PC-3 (cell line): Measurements from ENCODE around the gene MR1. TPM values are rescaled to one million over a fixed set of nuclear protein-coding genes. Genes with fewer than 3 reads are reported as not detected.

Source experiments
- ATAC-seq: fragments of 200-7000 bp; cut with Tn5 transposase; 2 replicates; pipeline ENCODE4 v1.9.1; 2020; ENCODE audit warnings: mild to moderate bottlenecking, moderate library complexity
- BruUV-seq: library from RNA; stranded (reverse); fragments of 400-500 nt; replicated peaks from 2 replicates; lab custom pipeline; 2021; lab: Mats Ljungman, UMichigan
- CTCF ChIA-PET: fragments of 300-600 bp; sonication (Branson Sonifier 250); formaldehyde crosslinking; loops from one replicate; lab custom pipeline; 2022; ENCODE audit warnings: antibody characterized with exemption; lab: Charles Lee
- POLR2A ChIA-PET: fragments of 300-600 bp; sonication (Branson Sonifier 250); formaldehyde crosslinking; loops from one replicate; lab custom pipeline; 2022; ENCODE audit warnings: antibody characterized with exemption; ENCODE audit not compliant: unreplicated experiment; lab: Charles Lee
- DNase-seq: peaks from one replicate; pipeline ENCODE4 v3.0.0-alpha.2; 2015
- H2AFZ ChIP-seq: fragments of 300-600 bp; sonication (generic); 2 replicates; pipeline ENCODE4 v1.6.0; 2016; ENCODE audit warnings: antibody characterized with exemption, low read length
- H3F3A ChIP-seq: fragments of 300-600 bp; sonication (generic); one replicate; pipeline ENCODE4 v1.6.0; 2017; ENCODE audit warnings: antibody characterized with exemption, low read length, control low read depth, mild to moderate bottlenecking; ENCODE audit not compliant: unreplicated experiment
- H3K27ac ChIP-seq: fragments of 300-600 bp; sonication (generic); 2 replicates; pipeline ENCODE4 v1.5.1; 2016; ENCODE audit warnings: mild to moderate bottlenecking, low read length
- H3K27me3 ChIP-seq: fragments of 300-600 bp; sonication (generic); 2 replicates; pipeline ENCODE4 v1.6.1; 2016; ENCODE audit warnings: low read length, mixed read lengths
- H3K36me3 ChIP-seq: fragments of 300-600 bp; sonication (generic); 2 replicates; pipeline ENCODE4 v1.6.1; 2016; ENCODE audit warnings: low read depth, mixed run types, low read length, mixed read lengths
- H3K4me1 ChIP-seq: fragments of 300-600 bp; sonication (generic); 2 replicates; pipeline ENCODE4 v1.5.1; 2016; ENCODE audit warnings: low read length; ENCODE audit not compliant: insufficient read depth
- H3K4me2 ChIP-seq: fragments of 300-600 bp; sonication (generic); 2 replicates; pipeline ENCODE4 v1.6.0; 2016; ENCODE audit warnings: low read length
- H3K4me3 ChIP-seq: fragments of 300-600 bp; sonication (generic); 2 replicates; pipeline ENCODE4 v1.5.1; 2016; ENCODE audit warnings: mild to moderate bottlenecking, low read length, mixed read lengths
- H3K79me2 ChIP-seq: fragments of 300-600 bp; sonication (generic); 2 replicates; pipeline ENCODE4 v1.6.1; 2017; ENCODE audit warnings: low read length, mixed read lengths
- H3K9ac ChIP-seq: fragments of 300-600 bp; sonication (generic); 2 replicates; pipeline ENCODE4 v1.6.0; 2016; ENCODE audit warnings: mild to moderate bottlenecking, low read length
- H3K9me2 ChIP-seq: fragments of 300-600 bp; sonication (generic); replicated peaks from 2 replicates; pipeline ENCODE4 v1.6.1; 2016; ENCODE audit warnings: mixed run types, low read length, mixed read lengths
- H3K9me3 ChIP-seq: fragments of 300-600 bp; sonication (generic); 2 replicates; pipeline ENCODE4 v1.6.1; 2016; ENCODE audit warnings: low read length, mixed read lengths
- H4K20me1 ChIP-seq: fragments of 300-600 bp; sonication (generic); 2 replicates; pipeline ENCODE4 v1.6.1; 2016; ENCODE audit warnings: low read length, mixed read lengths
- EZH2 ChIP-seq: fragments of 300-600 bp; sonication (generic); IDR thresholded peaks from one replicate; pipeline ENCODE4 v1.6.1; 2017; ENCODE audit warnings: antibody characterized with exemption, mild to moderate bottlenecking, low read length; ENCODE audit not compliant: unreplicated experiment
- EZH2phosphoT487 ChIP-seq: fragments of 300-600 bp; sonication (generic); IDR thresholded peaks from 2 replicates; pipeline ENCODE4 v1.6.1; 2018; ENCODE audit warnings: mild to moderate bottlenecking, antibody characterized with exemption, low read length, borderline replicate concordance
- intact Hi-C: fragments of 100-400 bp; cut with micrococcal nuclease; formaldehyde crosslinking; loops from 2 replicates; pipeline ENCODE4 v1.9.0; 2023
- total RNA-seq: library from RNA; depleted of rRNA; stranded (reverse); fragments of >200 nt; gene quantifications from 2 replicates; pipeline ENCODE4 v1.2.3, GENCODE V29; 2014
- TF ChIP-seq, protein P1 (sequence below): fragments of 300-600 bp; sonication (generic); conservative IDR thresholded peaks from 2 replicates; pipeline ENCODE4 v1.5.1; 2017; ENCODE audit warnings: antibody characterized with exemption, low read depth, mild to moderate bottlenecking, low read length

Gene MR1
- total RNA-seq, 1 experiment from 2014 or later, result 3.4 TPM

- no peak for TF ChIP-seq EZH2
- TF ChIP-seq, protein P1, sequence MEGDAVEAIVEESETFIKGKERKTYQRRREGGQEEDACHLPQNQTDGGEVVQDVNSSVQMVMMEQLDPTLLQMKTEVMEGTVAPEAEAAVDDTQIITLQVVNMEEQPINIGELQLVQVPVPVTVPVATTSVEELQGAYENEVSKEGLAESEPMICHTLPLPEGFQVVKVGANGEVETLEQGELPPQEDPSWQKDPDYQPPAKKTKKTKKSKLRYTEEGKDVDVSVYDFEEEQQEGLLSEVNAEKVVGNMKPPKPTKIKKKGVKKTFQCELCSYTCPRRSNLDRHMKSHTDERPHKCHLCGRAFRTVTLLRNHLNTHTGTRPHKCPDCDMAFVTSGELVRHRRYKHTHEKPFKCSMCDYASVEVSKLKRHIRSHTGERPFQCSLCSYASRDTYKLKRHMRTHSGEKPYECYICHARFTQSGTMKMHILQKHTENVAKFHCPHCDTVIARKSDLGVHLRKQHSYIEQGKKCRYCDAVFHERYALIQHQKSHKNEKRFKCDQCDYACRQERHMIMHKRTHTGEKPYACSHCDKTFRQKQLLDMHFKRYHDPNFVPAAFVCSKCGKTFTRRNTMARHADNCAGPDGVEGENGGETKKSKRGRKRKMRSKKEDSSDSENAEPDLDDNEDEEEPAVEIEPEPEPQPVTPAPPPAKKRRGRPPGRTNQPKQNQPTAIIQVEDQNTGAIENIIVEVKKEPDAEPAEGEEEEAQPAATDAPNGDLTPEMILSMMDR, result no peak
- no peak for TF ChIP-seq EZH2phosphoT487
- Histone ChIP-seq H3K4me3 (peak overlapping the region; percentile 99), H3F3A (peaks cover 10% of the 10 kb centered on the region), H3K4me2 (peak overlapping the region; percentile 87), H4K20me1 (peaks cover 49% of the 10 kb centered on the region), H3K79me2 (peaks cover 64% of the 10 kb centered on the region), H3K9me3 (no peaks in the 10 kb centered on the region), H3K9ac (no peak overlapping the region), H3K4me1 (peaks cover 7% of the 10 kb centered on the region), H3K27ac (no peak overlapping the region), H3K27me3 (no peaks in the 10 kb centered on the region), H3K36me3 (peaks cover 43% of the 10 kb centered on the region), H3K9me2 (no peaks in the 10 kb centered on the region), H2AFZ (no peak overlapping the region)
- no TSS peak for BruUV-seq
- intact Hi-C loops, result loop anchor here (5.0 kb wide), 2 partner anchors 56 to 581 kb away; no protein-coding TSS in a partner anchor
- ChIA-PET CTCF (no interaction called here), POLR2A (interaction anchor here (0.6 kb wide), 1 partner anchor 20 kb away, joined by 3 read pairs; no protein-coding TSS in a partner anchor)
- no peak for DNase-seq
- no peak for ATAC-seq
Measured at GRCh38 chr1:181092883-181093458, 59.2 kb downstream of the MR1 start.

DNA sequence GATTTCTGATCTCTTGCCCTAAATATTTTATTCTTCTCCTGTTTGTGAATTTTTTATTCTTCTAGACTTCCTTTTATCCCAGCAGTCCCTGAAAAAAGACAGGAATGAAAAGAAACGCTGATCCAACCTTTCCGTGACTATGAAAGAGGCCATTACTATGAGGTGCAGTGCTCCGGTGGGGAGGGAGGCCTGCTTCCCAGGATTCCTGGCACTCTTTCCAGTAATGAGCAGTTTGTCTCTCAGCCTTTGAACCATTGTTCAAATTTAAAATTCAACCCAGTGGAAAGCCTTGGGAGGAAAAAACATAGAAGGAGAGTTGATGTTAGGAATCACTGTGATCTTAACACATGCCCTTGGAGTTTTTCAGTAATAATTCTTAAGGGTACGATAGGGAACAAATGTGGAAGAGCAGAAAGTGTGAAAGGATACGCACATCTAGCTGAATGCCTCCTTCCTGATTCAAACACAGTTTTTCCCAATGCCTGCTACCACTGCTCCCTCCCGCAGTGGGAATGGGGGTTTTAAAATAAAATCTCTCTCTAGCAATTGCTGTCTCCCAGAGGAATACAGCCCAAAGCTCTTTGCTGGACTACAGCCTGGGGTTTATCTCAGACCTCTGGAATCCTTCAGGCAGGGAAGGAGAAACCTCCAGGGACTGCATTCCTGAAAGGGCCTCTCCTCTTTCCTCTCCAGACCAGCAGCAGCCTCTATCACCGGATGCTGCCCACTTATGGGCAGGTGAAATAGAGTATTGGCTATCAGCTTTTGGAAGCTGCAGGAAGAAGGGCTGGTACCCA, 60.8 kb downstream of the MR1 start:
- ATAC-seq, result no peak; the same call in 1 of the 2 replicates
- Histone ChIP-seq H2AFZ (no peak overlapping the region), H3K9ac (no peak overlapping the region), H3K79me2 (peaks cover 49% of the 10 kb centered on the region), H3K4me2 (no peak overlapping the region), H3K36me3 (peaks cover 41% of the 10 kb centered on the region), H3K4me1 (peaks cover 9% of the 10 kb centered on the region), H3K27me3 (no peaks in the 10 kb centered on the region), H4K20me1 (peaks cover 48% of the 10 kb centered on the region), H3K27ac (no peak overlapping the region), H3K9me2 (no peaks in the 10 kb centered on the region), H3K4me3 (no peak overlapping the region), H3K9me3 (no peaks in the 10 kb centered on the region), H3F3A (peaks cover 10% of the 10 kb centered on the region)
- POLR2A ChIA-PET, result no interaction called here
- no TSS peak for BruUV-seq
- CTCF ChIA-PET, result no interaction called here
- no peak for TF ChIP-seq EZH2phosphoT487
- TF ChIP-seq, protein P1, result no peak
- no peak for TF ChIP-seq EZH2
- no peak for DNase-seq
- intact Hi-C loops, result loop anchor here (5.0 kb wide), 2 partner anchors 57 to 582 kb away; no protein-coding TSS in a partner anchor

DNA sequence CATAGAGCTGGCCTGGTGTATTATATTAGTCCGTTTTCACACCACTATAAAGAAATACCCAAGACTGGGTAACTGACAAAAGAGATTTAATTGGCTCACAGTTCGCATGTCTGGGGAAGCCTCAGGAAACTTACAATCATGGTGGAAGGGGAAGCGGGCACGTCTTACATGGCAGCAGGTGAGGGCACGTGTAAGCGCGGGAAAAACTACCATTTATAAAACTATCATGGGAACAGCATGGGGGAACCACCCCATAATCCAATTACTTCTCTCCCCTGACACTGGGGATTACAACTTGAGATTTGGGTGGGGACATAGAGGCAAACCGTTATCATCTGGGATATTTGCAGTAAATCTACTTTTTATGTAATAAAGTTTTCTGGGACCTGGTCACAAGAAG, 61.5 kb downstream of the MR1 start:
- H3K9me2 ChIP-seq, result no peaks in the 10 kb centered on the region
- peaks cover 16% of the 10 kb centered on the region for H3K4me1 ChIP-seq
- intact Hi-C loops, result no loop called here
- ATAC-seq, result no peak
- no peak overlapping the region for H2AFZ ChIP-seq
- H3K27me3 ChIP-seq, result no peaks in the 10 kb centered on the region
- no peak for TF ChIP-seq EZH2
- TF ChIP-seq, protein P1, result no peak
- H3K36me3 ChIP-seq, result peaks cover 35% of the 10 kb centered on the region
- no peak overlapping the region for H3K4me3 ChIP-seq
- H3K27ac ChIP-seq, result no peak overlapping the region
- no peak overlapping the region for H3K9ac ChIP-seq
- DNase-seq, result no peak
- H3F3A ChIP-seq, result peaks cover 10% of the 10 kb centered on the region
- POLR2A ChIA-PET, result no interaction called here
- peaks cover 43% of the 10 kb centered on the region for H3K79me2 ChIP-seq
- no TSS peak for BruUV-seq
- peaks cover 41% of the 10 kb centered on the region for H4K20me1 ChIP-seq
- H3K4me2 ChIP-seq, result no peak overlapping the region
- no peaks in the 10 kb centered on the region for H3K9me3 ChIP-seq
- CTCF ChIA-PET, result no interaction called here
